ENCODE results near the gene TGM2.

Gene TGM2

DNA sequence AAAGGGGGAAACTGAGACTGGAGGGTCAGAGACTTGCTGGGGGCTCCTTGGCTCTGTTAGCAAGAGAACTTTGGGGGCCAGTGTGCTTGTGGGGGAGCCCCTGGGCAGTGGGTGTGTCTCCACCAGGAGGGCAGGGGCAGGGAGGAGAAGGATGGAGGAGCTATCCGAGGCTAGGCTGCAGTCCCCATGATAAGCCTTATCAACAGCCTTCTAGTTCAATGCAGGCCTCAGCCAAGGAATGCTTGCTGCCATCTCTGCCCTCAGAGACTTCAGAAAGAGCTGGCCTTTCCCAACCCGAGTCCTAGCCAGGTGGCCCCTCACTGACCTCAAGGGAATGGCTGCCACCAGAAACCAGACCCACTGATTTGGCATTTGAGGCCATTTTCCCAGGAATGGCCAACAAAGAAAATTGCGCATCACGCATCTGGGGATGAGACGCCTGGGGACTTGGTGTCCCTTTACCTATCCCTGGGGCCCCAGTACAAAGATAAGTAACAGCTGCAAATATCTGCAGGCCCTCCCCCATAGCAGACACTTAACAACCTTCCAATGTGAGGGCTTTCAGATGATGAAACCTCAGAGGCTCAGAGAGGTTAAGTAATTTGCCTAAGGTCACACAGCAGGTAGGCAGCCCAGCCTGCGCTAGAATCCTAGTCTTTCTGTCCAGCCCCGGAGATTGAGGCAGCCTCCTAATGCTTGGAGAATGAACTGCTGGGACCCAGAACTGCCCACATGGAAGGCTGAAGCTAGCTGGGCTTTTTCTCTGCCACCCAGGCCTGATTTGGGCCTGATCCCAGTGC lies 4.9 kb downstream of the TGM2 start:
- DNase-seq, result peak; percentile 95

DNA sequence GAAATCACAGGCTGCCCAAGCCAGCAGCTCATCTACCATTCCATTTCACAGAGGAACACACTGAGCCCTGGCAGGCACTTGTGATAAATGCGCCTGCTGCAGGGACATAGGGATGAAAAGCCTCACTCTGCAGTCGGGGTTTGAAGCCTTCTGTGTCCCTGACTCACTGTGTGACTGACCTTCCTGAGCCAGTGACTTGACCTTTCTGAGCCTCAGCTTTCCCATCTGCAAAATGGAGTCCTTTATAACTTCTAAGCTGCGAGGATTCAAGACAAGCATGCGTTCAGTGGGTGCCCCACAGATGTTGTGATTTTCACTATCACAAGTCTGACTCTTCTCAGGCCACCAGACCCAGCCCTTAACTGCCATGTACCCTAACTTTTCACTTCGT lies 5.5 kb downstream of the TGM2 start:
- DNase-seq, result no peak

DNA sequence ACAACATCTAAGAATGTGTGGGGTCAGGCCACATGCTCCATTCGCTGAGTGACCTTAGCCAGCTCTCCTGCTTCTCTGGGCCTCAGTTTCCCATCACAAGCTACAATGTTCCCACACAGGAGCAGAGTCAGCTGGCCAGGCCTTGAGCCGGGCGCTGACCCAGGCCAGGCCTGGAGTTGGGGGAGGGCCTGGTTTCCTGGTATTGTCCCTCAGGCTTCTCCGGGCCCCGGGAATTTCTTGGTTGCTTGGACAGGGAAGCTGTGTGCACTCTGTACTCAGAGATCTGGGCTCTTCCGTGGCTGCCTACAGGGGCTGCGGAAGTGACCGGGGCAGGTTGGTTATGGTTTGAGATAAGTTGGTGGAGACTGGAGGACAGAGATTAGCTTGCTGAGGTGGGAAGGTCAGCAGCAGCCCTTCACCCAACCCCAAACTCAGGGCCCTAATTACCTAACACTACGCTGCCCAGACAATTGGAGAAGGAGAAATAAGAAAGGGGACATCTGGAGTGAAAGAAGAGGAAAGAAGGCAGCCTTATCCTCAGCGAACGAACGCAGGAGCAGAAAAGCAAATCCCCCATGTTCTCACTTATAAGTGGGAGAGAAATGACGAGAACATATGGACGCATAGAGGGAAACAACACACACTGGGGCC lies 6.2 kb downstream of the TGM2 start:
- peak; percentile 47 for DNase-seq

DNA sequence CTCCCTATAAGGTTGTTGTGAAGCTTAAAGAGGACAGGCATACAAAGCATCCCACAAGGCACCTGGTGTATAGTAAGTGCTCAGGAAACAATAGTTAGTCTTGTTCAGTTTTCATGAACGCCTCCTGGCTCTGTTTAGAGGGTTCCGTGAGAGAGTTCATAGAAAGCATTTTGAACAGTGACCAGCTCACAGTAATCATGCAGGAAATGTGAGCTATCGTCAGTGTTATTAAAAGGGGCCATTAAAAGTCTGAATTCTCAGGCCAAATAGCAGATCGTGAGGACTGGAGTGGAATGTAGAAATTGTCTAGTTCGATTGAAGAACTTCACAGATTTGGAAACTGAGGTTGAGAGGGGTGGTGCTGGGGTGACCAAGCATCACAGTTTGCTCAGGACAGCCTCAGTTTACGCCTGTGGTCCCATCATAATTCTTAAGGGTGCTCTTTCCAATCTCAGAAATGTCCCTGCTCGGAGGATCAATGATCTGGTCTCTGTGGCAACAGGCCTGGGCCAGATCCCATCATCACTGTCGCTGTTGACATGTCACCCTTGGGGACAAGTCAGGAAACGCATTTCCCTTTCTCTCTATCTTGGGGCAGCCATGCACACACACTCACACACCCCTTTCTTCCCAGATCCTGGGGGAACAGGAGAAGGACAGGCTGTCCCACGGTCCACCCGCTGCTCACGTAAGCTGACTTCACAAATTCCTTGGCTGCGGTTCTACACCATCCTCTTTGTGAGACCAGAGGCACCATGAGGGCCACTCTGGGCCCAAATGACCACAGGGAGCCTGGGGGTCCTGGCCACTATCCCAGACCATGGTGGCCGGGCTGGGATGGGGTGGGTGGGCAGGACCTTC lies 7.2 kb downstream of the TGM2 start:
- no peak for DNase-seq

DNA sequence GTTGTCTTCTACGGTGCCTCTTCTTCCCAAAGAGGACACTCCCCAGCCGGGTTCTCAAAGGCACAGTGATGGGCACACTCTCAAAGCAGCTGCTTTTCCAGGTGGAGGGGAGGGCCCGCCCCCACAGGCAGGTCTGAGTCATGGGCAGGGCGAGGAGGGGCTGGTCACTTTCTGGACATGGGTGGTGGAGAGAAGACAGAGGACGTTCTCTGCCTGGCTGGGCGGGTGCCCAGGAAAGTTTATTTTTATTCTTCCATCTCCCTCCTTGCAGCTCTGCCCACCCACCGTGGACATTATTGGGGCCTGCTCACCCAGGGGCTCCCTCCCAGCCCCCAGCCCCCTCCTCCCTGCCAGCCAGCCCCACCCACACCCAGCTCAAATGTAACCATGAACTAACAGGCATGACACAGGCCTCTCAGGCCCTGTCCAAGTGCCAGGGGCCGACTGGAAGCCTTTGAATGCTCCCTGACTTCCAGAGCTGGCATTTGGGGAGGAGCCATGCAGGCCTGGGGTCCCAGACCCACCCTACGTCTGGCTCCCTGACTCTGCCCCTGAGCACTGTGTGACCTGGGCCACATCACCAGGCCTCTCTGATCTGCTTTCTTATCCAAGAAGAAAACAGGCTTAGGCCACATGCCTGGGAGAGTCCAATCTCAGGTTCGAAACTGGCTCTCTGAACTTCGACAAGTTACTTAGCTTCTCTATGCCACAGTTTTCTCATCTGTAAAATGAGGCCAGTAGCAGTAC lies 8.0 kb downstream of the TGM2 start:
- no peak for DNase-seq

DNA sequence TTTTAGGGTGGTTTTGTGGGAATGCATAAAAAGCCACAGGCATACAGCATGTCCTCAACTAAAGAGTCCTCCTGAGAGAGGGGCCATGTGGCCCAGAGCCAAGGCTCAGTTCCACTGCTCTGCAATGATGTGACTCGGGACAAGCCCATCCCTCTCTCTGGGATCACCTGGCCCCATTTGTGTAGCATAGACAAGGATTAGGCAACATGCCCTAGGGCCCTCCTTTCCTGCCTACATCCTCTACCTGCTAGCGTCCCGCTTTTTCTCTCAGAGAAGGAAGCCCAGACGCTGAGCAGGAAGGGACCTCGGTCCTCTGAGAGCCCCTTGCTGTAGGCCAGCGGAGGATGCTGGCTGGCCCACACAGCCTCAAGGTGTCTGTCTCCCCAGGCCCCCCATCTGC lies 8.8 kb downstream of the TGM2 start:
- DNase-seq, result no peak

DNA sequence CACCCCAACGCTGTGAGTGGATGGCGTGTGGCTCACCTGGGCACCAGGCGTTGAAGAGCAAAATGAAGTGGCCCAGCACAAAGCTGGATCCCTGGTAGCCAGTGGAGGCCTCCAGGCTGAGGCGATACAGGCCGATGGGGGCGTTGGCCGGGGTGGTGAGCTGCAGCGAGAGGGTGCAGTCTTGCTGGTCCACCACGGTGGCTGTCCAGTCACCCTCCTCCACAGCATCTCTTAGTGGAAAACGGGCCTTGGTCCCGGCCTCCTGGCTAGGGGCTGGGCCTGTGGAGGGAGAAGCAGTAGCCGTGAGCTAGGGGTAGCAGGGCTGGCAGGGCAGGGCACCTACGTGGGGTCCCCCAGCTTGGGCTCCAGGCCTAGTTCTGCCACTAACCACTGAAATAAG lies 9.3 kb downstream of the TGM2 start:
- no peak for DNase-seq

DNA sequence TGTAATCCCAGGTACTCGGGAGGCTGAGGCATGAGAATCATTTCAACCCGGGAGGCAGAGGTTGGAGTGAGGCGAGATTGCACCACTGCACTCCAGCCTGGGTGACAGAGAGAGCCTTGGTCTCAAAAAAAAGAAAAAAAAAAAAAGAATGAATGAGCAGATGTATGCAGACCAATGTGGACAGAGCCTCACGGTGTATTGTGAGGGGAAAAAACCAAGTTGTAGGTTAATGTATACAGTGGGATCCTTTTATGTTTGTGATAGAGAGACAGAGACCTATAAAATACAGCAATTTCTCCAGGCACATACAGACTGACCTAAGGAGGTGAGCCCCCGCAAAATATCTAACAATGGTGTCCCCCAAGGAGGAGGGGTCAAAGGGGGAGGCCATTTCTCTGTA lies 11.7 kb downstream of the TGM2 start:
- no peak for DNase-seq

DNA sequence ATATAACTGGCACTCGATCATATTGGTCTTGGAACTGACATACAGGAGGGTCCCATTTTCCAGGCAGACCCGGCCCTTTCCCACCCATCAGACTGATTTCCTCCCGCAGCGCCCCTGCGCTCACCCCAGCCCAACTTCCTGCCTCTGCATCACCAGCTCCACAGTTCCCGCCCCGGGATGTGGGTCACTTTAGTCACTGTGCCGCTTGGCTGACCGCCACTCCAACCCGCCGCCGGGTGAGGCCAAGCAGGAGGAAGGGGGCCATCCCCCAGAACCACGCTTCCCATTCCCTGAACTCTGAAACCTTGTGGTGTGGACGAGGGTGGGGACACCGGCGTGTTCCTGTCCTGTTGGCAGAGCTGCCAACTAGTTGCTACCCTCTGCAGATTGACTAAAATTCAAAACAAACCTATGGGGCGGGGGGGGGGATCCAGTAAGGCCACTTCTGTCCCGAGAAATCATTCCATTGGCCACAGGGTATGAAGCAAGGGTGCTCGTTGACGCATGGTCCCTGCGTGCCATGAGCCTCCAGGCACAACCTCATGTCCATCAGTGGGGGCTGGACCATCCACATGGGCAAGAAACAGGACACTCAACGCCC lies 12.3 kb downstream of the TGM2 start:
- DNase-seq, result no peak

DNA sequence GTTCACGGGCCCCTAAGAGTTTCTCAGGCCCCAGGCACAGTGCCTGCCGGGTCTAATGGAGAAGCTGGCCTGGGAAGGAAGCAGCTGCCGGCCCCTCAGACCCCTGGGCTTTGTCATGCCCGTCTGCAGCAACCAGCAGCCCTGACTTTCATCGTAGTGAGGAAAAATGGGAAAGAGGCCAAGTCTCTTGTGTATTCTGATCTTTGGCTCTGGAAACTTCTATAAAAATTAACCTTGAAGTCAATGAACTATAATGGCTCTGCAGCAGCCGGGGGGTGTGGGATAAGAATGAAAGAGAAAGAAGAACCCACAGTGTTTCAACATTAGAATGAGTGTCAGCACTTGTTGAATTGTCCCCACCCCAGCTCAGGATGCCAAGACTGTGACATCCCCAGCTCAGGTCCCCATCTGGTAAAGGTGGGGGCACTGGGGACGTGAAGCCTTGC lies 12.9 kb downstream of the TGM2 start:
- no peak for DNase-seq

DNA sequence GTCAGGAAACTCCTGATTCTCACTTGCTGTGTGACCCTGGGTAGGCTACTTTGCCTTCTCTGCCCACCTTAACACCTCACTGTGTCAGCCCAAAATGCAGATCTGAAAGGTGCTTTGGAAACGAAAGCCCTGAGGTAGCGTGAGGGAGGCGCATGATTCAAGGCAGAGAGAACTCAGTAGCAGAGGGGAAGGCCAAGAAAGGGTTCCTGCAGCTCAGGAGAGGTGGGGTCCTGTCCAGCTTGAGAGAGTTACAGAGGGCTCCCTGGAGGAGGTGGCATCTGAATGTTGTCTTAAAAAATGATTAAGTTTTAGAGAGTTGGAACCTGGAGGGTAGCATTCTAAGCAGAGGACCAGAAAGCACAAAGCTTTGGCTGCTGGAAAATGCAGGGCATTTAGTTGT lies 13.6 kb downstream of the TGM2 start:
- DNase-seq, result no peak

DNA sequence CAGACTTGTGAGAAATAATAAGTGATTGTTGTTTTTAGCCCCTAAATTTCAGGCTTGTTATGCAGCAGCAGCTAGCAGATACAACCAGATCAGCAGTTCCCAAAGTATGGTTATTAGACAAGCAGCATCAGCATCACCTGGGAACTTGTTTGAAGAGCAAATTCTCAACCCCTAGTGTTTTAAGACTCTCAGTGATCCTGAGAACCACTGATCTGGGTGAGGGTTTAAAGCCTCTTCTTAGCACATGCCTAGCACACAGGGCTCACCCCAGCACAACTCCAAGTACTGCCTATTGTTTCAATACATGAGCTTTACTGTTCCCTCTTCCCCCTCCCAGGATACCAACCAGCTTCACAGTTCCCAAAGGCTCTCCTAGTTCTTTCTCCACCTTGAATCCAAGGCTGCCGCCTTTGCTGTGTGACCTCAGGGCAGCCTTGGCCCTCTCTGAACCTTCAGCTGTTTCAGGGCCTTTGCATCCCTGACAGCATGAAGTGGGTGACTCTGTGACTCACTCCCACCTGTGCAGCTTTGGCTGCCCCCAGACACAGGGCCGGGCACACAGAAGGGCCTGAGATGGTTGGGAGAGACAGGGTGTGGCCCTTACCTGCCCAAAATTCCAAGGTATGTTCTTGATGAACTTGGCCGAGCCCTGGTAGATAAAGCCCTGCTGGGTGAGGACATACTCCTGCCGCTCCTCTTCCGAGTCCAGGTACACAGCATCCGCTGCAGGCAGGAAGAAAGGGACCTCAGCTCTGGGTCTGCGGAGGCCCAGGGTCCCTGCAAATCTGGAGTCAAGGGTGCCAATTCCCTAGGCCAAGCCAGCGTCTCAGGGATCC lies 14.5 kb downstream of the TGM2 start:
- no peak for DNase-seq

DNA sequence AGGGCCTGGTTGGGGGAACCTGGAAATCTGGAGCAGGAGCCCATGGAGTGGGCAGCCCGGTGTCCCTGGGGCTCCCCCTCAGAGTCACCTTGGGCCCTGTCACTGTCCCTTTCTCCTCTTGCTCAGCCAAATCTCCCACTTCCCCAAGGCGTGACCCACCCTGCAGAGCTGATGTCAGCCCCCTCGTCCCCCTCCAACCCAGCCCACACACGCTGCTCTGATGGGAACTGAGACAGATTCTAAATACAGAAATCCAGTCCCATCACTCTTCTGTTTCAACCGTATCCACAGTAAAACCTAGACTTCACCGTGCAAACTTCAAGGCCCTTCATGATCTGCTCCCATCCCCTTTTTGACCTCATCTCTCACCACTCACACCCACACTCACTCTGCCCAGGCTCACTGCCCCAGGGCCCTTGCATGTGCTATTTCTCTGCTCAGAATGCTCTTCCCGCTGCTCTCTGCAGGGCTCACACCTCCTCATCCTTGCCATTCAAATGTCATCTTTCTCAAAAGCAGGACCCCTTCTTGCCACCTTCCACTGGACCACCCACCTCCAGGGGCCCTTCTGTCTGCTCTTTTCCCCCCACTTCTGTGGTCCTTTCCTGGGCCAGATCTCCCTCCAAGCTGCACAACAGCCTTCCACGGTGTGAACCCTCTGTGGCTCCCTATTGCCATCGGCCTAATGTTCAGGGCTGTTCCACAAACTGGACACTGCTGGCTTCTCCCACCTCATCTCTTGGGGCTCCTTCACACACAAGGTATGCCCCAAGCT lies 16.6 kb downstream of the TGM2 start:
- DNase-seq, result no peak

DNA sequence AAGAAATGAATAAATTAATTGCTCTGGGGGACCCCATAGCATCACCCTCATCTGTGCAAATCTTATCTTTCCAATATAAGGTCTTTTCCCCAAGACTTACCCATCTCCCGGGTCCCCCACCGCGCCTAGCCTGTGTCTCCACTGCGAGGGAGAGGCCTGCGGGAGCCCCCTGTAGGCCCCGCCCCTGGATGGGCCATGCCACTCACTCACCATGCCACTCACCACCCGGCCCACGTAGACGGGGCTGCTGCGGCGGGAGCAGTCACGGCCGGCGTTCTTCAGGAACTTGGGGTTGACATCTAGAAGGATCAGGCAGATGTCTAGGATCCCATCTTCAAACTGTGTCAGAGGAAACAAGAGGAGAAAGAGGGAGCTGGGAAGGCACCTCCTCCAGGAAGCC lies 17.3 kb downstream of the TGM2 start:
- DNase-seq, result no peak

DNA sequence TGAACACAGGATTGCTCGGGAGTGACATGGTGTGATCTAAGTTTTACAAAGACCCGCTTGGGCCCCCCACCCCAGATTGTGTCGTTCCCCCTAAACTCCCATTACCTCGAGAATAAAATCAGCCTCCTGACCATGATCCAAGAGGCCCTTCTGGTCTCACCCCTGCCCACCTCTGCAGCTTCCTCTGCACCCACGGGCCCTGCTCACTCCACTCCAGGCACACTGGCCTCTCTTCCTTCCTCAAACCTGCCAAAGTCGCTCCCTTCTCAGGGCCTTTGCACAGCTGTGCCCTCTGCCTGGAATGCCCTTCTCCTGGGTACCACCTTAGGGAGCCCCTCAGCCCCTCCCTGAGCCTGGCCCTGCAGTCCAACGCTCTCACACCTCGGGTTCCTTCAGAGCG lies 17.9 kb downstream of the TGM2 start:
- no peak for DNase-seq

DNA sequence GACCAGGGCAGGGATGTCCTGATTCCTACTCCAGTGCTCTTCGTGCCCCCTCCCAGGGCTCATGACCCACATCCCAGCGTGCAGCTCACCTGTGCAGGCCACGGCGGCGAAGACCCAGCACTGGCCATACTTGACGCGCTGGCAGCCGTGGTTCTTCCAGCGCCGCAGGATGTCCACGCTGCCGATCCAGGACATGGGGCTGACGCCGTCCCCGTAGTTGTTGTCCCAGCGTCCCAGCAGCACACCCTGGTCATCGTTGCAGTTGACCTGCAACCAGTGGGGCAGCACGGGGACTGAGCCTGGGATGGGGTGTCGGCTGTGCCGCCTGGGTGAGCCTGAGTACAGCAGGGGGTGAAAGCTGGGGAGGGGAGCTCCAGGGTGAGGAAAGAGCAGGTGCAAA lies 18.4 kb downstream of the TGM2 start:
- DNase-seq, result no peak

DNA sequence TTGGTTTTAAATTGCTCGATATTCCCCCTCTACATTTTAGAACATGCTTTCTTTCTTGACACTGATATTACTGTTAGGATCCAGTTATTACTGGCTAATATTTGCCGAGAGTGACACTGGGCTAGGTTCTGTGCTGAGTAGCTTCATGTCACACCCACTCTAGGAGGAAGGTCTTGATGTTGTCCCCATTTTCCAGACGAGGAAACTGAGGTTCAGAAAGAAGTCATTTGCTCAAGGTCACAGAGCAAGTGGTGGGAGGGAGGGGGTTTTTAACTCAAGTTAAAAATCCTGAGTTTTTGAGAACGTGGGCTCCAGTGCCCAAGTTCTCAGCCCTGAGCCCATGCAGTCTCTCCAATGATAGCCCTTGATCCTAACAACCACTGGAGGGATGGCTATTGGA lies 18.9 kb downstream of the TGM2 start:
- DNase-seq, result no peak

DNA sequence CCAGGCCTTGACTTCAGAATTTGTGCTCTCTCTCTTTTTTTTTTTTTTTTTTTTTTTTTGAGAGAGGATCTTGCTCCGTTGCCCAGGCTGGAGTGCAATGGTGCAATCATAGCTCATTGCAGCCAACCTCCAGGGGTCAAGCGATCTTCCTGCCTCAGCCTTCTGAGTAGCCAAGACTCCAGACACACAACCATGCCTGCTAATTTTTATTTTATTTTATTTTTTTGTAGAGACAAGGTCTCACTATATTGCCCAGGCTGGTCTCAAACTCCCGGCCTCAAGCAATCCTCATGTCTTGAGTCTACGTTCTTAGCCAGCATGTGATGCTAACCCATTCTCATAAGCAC lies 19.4 kb downstream of the TGM2 start:
- DNase-seq, result no peak

DNA sequence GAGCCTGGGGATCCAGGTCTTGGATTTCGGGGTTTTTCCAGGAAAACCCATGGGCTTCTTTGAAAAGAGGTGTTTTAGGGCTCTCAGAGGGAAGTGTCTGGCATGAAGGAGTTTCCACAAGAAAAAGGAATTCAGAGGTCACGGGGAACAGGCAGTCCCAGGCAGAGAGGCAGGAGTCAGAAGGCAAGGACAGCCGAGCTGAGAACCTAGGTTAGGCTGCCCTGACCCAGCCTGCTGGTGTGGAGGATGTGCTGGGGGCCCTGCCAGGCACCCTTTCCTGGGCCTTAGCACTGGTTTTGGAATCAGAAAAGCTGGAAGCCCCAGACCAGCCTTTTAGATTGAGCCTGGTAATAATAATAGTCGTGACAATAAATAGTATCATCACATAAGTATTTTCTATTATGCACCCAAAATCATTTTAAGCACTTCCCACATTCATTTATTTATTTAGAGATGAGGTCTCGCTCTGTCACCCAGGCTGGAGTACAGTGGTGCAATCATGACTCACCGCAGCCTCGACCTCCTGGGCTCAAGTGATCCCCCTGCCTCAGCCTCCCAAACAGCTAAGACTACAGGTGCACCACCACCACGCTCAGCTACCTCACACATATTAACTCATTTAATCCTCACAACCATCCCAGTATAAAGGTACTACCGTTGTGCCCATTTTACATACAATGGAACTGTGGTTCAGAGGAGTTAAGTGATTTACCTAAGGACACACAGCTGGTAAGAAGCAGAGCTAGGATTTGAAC lies 19.9 kb downstream of the TGM2 start:
- no peak for DNase-seq

DNA sequence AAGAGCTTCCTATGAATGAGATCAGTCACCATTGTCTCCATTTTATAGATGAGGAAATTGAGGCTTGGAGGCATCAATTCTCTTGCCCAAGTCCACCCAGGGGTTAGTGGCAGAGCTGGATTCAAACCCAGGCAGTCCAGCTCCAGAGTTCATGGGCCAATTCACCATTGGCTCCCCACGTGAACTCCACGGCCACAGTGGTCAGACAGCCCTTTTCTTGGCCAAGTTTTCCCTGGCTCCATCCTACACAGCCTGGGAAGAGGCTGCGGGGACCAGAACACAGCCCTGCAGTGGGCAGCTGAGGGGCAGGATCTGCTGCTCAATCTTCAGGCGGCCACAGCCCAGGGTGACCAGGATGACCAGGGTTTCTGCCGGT lies 20.5 kb downstream of the TGM2 start:
- DNase-seq, result no peak
